GM18502 (cell line): ENCODE measurements around the gene TCIRG1.
"Not testable (repeated sequence)": the region's sequence is repeated elsewhere in the genome, so short reads cannot be mapped to it uniquely, and the experiment has no call there.

Experiments used
- ATAC-seq: cut with Tn5 transposase; IDR thresholded peaks from one replicate; pipeline ENCODE4 v1.9.1; 2021; ENCODE audit warnings: mild to moderate bottlenecking; ENCODE audit not compliant: unreplicated experiment, poor library complexity

The TCIRG1 gene

DNA sequence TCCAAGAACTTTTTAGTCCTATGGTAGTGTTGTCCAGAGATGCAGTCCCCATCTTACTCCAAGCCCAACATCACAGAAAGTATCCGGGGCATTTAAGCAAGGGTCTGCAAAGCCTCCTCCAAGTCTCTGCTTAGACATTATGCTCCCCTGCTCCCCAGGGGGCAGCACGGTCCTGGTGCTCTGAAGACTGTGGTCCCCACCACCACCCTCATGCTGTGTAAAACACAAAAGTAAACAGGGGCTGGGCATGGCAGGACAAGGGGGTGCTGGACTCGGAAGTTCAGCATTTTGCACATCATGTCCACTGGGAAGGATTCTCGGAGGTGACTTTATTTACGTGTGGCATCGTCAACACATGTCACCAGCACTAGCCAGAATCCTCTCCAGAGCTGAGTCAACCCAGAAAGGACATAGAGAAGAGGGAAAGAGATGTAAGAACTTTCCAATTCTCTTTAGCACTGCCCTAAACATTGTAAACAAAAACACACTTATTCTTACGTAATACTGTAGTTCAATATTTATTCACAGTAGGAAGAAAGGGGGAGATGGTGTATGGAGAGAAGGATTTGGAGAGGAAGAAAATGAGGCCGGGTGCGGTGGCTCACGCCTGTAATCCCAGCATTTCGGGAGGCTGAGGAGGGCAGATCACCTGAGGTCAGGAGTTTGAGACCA, 37.7 kb downstream of the TCIRG1 start:
- ATAC-seq: no peak

DNA sequence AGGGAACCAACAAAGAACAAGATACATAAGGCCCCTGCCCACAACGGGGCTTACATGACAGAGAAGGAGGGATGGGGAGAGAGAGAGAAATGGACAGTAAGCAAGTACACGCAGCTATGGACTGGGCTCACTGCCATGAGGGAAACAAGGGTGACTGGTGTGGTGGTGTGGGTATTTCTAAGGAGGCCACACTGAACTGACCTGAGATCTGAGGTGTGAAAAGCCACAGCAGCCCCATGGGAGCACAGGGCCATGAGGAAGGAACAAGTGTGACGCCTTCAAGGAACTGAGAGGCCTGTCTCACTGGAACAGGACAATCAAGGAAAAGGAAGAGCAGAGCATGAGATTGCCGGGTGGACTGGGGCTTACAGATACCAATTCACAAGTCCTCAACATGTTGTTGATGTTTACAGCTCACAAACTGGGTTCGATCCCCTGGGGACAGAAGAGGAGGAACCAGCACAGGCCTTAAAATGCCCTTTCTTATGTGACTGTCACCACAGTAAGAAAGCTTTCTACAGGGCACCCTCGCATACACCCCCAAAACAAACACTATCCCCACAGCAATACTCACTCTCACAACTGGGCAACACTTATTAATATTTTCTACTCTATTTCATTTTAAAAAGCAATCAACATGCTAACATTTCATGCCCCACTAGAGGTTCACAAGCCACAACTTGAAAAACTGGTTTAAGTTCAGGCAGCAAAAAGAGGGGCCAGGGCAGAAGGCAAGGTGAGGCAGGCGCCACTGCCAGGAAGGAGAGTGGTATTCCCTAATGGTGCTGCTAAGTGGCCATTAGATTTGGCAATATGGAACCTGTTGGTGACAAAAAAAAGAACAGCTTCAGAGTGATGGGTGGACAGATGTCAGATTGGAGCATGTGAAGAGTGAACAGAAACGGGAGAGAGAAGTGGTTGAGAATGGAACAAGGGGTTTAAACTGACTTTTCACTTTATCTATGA, 39.1 kb downstream of the TCIRG1 start:
- ATAC-seq: no peak

DNA sequence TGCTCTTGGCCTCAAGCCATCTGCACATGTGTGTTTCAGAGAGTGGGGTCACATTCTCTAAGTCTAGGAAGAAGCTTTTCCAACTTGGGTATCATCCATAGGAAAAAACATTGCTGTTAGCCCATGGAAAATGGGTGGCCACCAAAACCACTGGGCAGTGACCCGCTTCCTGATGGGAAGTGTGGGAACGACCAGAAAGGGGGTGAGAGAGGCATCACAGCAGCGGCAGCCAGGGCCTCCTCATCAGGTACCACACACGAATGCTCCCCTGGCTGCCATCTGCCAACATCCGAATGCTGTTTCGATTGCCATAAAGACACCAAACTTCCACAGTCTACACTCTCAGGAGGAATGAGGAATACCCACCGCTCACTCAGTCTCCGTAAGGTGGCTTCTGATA, 42.0 kb downstream of the TCIRG1 start:
- ATAC-seq: no peak

DNA sequence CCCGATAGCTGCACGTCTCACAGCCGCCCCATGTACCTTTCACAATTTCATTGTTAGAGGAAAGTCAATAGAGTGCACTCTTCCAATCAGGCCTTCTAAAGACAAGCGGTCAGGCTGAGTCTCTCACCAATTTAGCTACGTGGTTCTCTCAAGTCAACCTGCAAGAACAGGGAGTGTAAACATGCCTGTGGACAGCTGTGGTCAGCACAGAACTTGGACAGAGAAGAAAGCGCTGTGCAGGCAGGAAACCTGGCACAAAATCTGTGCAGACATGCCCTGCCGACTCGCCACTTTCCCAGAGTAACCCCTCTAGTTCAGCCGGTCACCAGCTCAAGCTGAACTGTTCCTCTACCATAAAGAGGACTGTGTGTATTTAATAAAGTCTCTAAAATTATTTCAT, 42.9 kb downstream of the TCIRG1 start:
- ATAC-seq: no peak

DNA sequence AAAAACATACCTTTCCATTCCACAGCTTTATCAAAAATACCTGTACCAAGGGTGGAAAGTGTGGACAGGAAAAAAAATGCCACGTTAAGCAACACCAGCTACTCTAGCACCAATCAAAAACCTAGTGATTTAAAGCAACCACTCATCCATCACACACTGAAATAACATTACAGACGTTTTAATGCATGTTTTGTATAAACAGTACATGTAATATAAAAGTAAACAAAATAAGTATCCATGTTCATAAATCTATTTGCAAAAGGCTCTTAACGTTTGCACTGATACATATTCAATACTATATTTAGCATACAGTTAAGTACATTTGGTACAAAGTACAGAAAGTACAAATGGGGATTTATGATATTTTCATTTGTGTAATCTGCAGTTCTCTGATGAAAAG, 43.7 kb downstream of the TCIRG1 start:
- ATAC-seq: no peak

DNA sequence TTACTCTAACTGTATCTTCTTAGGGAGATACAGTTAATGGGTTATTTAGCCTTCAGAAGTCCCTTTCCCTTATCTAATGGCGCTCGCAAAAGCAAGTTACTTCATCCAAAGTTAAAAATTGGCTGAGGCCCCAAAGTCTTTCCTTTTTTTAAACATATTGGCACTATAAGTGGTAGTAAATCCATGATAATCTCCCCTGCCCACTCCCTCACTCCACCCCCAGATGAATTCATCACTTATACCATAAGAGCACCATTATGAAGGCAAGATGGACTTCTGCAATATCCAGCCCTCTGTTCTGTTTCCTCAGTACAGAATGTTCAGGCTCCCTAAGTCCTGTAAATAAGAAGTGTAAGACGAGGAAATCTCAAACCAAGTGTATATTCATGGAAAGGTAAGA, 44.7 kb downstream of the TCIRG1 start:
- no peak for ATAC-seq

DNA sequence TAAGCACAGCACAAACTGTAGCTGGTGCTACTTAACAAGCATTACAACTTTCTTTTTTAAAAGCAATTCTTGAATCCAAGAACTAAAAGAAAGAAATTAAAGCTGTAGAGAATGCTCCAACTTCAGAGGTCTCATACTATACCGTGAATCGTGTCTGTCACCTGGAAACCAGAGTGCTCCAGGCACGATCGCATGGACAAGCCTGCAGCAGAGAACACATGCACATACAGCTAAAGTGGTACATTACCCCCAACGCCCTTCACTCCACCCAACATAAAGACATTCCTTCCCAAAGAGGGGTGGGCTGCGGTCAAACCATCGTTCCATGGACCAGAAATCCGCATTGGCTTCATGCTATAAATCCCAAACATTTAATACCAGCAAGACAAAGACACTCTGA, 50.9 kb downstream of the TCIRG1 start:
- ATAC-seq: no peak

DNA sequence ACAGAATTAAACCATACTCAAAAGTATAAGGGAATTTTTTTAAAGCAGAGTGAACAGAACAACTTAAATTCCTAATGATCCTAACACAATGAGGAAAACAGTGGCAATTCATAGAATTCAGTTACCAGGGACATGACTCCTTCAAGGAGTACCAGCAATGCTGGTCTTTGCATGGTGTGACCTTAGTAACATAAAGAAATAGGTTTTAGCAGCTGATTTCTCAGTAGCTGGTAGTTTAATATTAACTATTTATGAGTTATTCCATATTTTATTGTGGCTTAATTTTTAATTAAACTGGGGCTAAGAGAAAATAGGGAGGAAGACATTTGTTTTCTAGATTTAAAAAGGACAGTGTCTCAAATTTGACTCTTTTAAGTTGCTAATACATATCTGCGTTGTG, 51.5 kb downstream of the TCIRG1 start:
- no peak for ATAC-seq

DNA sequence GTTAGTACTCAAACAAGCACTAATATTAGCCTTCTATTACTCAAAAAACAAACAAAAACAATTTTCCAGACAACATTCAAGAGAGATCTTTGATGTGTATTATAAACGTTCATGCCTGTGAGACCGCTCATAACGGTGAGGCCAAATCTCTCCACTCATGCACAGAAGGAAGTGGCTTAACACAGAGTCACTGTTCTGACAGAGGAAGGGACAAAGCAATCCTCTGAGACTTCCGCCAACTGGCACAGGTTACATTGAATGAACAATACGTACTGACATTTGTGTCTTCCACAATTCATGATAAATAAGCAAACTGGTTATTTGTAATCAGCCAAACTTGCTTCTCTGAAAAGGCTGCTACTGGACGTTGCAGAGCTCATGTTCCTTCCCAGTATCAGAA, 51.9 kb downstream of the TCIRG1 start:
- ATAC-seq: no peak

DNA sequence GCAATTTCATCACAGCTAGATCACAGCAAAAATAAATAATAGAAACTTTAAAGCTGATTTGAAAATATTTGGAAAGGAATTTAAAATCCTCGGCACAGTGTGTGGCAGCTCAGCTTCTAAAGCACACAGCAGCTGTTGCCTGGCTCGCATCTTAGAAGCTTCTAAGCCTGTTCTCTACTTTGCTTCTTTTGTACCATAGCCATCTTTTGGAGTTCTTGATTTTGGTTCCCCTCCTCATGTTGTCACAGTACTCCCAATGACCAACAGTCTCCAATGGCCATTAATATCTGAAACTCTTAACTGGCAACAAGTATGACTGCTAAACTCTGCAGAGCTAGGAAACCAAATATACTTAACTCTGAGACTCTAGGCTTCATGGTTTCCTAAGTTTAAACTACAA, 53.6 kb downstream of the TCIRG1 start:
- ATAC-seq: no peak

DNA sequence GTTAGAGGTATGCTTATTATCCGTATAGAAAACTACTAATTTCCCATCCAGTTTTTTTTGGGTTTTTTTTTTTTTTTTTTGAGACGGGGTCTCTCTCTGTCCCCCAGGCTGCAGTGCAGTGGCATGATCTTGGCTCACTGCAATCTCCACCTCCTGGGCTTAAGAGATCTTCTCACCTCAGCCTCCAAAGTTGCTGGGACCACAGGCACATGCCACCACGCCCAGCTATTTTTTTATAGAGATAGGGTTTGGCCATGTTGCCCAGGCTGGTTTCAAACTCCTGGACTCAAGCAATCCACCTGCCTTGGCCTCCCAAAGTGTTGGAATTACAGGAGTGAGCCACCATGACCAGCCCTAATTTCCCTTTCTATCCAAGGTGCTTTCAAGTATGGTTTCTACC, 54.1 kb downstream of the TCIRG1 start:
- not testable (repeated sequence) for ATAC-seq

DNA sequence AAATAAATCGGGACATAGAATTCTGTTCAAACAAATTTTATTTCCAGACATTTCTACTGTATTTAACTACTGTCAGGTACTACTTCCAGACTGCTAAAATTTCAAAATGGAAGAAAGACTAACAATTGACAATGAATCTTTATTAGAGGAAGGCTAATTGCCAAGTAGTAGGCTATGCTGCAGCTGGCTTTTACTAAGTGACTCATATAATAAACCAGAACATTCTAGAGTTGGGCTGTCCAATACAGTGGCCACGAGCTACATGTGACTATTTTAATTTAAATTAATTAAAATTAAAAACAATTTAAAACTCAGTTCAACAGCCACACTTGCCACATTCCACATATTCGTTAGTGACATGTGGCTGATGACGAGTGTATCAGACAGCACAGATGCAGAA, 54.7 kb downstream of the TCIRG1 start:
- ATAC-seq: no peak

DNA sequence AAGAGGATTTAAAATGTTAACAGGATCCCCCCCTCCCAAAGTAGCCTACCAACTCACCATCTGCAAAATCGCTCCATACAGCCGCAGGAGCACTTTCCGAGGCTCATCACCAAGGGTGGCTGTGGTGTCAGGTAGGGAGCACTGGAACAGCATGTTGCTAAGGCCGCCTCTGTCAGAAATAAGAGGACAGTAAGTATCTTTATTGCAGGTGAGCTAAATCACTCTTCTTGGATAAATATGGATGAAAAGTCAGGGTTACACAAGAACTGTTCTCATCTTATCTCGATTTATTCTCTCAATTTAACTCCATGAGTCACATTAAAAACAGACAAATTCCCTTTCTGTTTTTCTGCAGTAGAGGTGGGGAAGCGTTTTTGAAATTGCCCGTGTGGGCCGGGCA, 58.1 kb downstream of the TCIRG1 start:
- no peak for ATAC-seq

DNA sequence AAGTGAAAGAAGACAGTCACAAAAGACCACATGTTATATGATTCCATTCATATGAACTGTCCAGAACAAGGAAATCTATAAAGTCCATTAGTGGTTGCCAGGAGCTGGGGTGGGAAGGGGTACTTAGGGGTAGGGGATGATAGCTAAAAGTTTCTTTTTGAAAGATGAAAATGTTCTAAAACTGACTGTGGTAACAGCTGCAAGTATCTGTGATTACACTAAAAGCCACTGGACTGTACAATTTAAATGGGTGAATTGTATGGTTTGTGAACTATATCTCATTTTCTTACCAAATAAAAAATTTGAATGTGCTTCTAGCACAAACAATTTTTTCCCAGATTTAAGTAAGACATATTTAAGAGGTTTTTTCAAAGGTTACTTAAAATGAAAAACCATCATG, 60.2 kb downstream of the TCIRG1 start:
- no peak for ATAC-seq

DNA sequence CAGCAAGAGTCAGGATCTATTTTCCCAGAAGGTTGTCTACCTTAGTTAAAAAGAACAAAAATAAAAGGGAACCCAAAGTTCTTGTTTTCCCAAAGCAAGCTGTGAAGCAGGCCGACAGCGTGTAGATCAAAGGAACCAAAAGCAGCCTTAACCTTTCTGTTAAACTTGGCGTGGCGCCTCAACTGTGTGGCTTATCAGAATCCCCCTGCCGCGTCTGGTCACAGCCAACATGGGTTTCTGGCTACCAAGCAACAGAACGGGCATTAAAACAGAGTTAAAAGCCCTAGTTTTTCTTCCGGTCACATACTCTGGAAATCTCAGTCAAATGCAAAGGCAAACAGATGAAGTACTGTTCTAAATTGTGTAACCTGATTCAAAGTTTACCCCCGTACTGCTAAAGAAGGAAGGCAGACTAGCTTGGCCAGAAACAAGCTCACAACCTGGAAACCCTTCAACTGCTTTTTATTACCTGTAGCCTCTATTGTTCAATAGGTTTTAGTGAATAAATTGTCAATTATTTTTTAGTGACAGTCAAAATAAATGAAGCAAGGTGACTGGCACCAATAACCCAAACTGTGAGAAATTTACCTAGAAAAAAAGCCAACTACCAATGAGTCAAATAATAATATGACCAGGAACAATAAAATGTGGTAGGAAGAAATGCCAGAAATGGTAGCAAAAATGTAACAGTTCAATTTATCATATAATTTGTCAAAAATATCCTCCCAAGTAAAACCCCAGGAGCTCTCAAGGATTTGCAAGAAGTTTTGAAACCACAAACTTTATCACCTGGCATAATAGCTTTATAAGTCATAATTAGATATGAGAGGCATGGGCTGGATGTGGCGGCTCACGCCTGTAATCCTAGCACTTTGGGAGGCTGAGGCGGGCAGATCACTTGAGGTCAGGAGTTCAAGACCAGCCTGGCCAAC, 60.9 kb downstream of the TCIRG1 start:
- ATAC-seq: no peak
